ENCODE results near the gene RASGRF2.

DNA sequence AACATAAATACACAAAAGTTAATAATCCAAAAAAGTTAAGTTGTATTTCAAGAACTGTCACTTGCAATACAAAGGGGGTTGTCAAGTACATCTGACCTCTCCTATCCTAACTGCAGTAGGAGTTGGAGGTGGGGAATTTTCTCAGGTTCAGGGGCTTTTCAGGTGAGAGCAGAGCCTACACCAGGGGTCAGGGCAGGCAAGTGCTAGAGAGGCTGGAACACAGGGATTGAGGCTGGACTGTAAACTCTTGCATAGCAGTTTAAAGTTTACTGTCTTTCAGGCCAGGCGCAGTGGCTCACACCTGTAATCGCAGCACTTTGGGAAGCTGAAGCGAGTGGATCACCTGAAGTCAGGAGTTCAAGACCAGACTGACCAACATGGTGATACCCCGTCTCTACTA, 25.4 kb upstream of the RASGRF2 start:
- TF ChIP-seq, protein P1, sequence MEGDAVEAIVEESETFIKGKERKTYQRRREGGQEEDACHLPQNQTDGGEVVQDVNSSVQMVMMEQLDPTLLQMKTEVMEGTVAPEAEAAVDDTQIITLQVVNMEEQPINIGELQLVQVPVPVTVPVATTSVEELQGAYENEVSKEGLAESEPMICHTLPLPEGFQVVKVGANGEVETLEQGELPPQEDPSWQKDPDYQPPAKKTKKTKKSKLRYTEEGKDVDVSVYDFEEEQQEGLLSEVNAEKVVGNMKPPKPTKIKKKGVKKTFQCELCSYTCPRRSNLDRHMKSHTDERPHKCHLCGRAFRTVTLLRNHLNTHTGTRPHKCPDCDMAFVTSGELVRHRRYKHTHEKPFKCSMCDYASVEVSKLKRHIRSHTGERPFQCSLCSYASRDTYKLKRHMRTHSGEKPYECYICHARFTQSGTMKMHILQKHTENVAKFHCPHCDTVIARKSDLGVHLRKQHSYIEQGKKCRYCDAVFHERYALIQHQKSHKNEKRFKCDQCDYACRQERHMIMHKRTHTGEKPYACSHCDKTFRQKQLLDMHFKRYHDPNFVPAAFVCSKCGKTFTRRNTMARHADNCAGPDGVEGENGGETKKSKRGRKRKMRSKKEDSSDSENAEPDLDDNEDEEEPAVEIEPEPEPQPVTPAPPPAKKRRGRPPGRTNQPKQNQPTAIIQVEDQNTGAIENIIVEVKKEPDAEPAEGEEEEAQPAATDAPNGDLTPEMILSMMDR (IDR thresholded peaks at IDR 0.05; ENCODE audit: poor library complexity, severe bottlenecking): no peak
- TF ChIP-seq TAF1 (IDR thresholded peaks at IDR 0.05; ENCODE audit: low read depth) (no peak), POLR2AphosphoS5 (IDR thresholded peaks at IDR 0.05) (no peak)
